ENCODE data around the gene ZNF235.

GRCh38 chr19:44344255-44344654 is 39.4 kb upstream of the ZNF235 start:
- TF ChIP-seq CTCF (IDR thresholded peaks at IDR 0.05; ENCODE audit: low read length) = no peak
- no peak for TF ChIP-seq EZH2 (optimal IDR thresholded peaks at IDR 0.05; ENCODE audit: low read depth, low read length)
